HepG2 (cell line): Measurements from ENCODE around the gene TLCD3B. TPM values are rescaled to one million over a fixed set of nuclear protein-coding genes. Genes with fewer than 3 reads are reported as not detected.

ENCODE experiments used
- ATAC-seq: fragments of 200-7000 bp; cut with Tn5 transposase; 3 replicates; pipeline ENCODE4 v1.9.1; 2020; ENCODE audit warnings: mild to moderate bottlenecking, moderate library complexity
- BruUV-seq: library from RNA; stranded (reverse); fragments of 400-500 nt; replicated peaks from 2 replicates; lab custom pipeline; 2021; lab: Mats Ljungman, UMichigan
- CTCF ChIA-PET: fragments of 300-600 bp; formaldehyde crosslinking; extraction: SDS; loops from one replicate; lab custom pipeline; 2021; ENCODE audit warnings: low total read pairs, inconsistent platforms, low intra/inter-chr PET ratio; lab: Yijun Ruan, JAX
- POLR2A ChIA-PET: fragments of 350-600 bp; sonication (Branson Sonifier 250); formaldehyde crosslinking; loops from one replicate; lab custom pipeline; 2020; ENCODE audit warnings: antibody characterized with exemption, inconsistent platforms; lab: Yijun Ruan, JAX
- DNase-seq: peaks from one replicate; pipeline ENCODE4 v3.0.0-alpha.2; 2015; ENCODE audit warnings: low spot score
- FAIRE-seq: peaks from 3 replicates; lab custom pipeline; 2011; peaks lifted over from hg19 to GRCh38; lab: Jason Lieb, UNC
- H2AFZ ChIP-seq: one replicate; pipeline ENCODE4 v1.6.1; 2011; ENCODE audit warnings: low read length, inconsistent platforms
- H3K27ac ChIP-seq: fragments of 300-600 bp; 3 replicates; pipeline ENCODE4 v1.8.0; 2011; ENCODE audit warnings: mixed run types, mild to moderate bottlenecking, mixed read lengths, low read length, inconsistent platforms; ENCODE audit not compliant: insufficient read depth; ENCODE audit errors: extremely low read length
- H3K27me3 ChIP-seq, 2 experiments: fragments of 200-600 bp in 1 of 2; 2 replicates in 1 of 2; 3 replicates in 1 of 2; pipeline versions ENCODE4 v1.6.0 to v1.8.0; 2011; ENCODE audit warnings: low read length in 2 of 2, mild to moderate bottlenecking in 2 of 2, moderate library complexity in 2 of 2, inconsistent platforms in 1 of 2; ENCODE audit not compliant: insufficient read depth in 2 of 2, control insufficient read depth in 1 of 2
- H3K36me3 ChIP-seq, 2 experiments: fragments of 200-600 bp in 1 of 2; replicated peaks in 1 of 2; 2 replicates in 1 of 2; 3 replicates in 1 of 2; pipeline versions ENCODE4 v1.5.1 to v1.8.0; 2011; ENCODE audit warnings: low read length in 2 of 2, inconsistent platforms in 1 of 2; ENCODE audit not compliant: insufficient read depth in 2 of 2, control insufficient read depth in 1 of 2
- H3K4me1 ChIP-seq: 2 replicates; pipeline ENCODE4 v1.5.1; 2012; ENCODE audit warnings: low read length, inconsistent platforms; ENCODE audit not compliant: insufficient read depth
- H3K4me2 ChIP-seq: 2 replicates; pipeline ENCODE4 v1.6.0; 2011; ENCODE audit warnings: low read depth, low read length, inconsistent platforms
- H3K4me3 ChIP-seq, 3 experiments: fragments of 200-600 bp in 1 of 3; sonication (generic), shearing (Covaris generic) in 1 of 3; replicated peaks in 1 of 3; 2 replicates each; pipeline ENCODE4 v1.5.1; 2011 to 2016; ENCODE audit warnings: low read length in 3 of 3, inconsistent platforms in 2 of 3, low read depth in 2 of 3, mild to moderate bottlenecking in 2 of 3, control low read depth in 1 of 3, mixed read lengths in 1 of 3; ENCODE audit not compliant: insufficient read depth in 1 of 3
- H3K79me2 ChIP-seq: one replicate; pipeline ENCODE4 v1.6.1; 2011; ENCODE audit warnings: low read length, inconsistent platforms; ENCODE audit not compliant: insufficient read depth
- H3K9ac ChIP-seq: 2 replicates; pipeline ENCODE4 v1.6.0; 2011; ENCODE audit warnings: mild to moderate bottlenecking, low read depth, low read length, inconsistent platforms; ENCODE audit not compliant: insufficient read depth
- H3K9me3 ChIP-seq: 2 replicates; pipeline ENCODE4 v1.5.1; 2012; ENCODE audit warnings: mild to moderate bottlenecking, low read length
- H4K20me1 ChIP-seq: 2 replicates; pipeline ENCODE4 v1.6.0; 2011; ENCODE audit warnings: inconsistent platforms, mild to moderate bottlenecking, low read length, moderate library complexity; ENCODE audit not compliant: insufficient read depth
- MLLT10 ChIP-seq: sonication (generic); formaldehyde crosslinking; IDR thresholded peaks from 2 replicates; pipeline ENCODE4 v1.4.0; 2020; ENCODE audit warnings: missing genetic modification reagents
- NR1H2 ChIP-seq: sonication (generic); formaldehyde crosslinking; IDR thresholded peaks from 2 replicates; pipeline ENCODE4 v1.8.1; 2022; ENCODE audit warnings: low read depth, missing genetic modification reagents, borderline replicate concordance
- POLR2A ChIP-seq, 2 experiments: IDR thresholded peaks; 2 replicates each; pipeline ENCODE4 v1.6.1; 2011; ENCODE audit warnings: low read depth in 2 of 2, low read length in 2 of 2, mild to moderate bottlenecking in 1 of 2, moderate library complexity in 1 of 2; ENCODE audit not compliant: insufficient read depth in 1 of 2
- POLR2AphosphoS5 ChIP-seq: IDR thresholded peaks from 2 replicates; pipeline ENCODE4 v1.6.1; 2012; ENCODE audit warnings: low read depth, low read length
- POLR2G ChIP-seq: fragments of 200-400 bp; formaldehyde crosslinking; IDR thresholded peaks from 2 replicates; pipeline ENCODE4 v1.6.1; 2018; ENCODE audit warnings: mild to moderate bottlenecking, low read depth, low read length, moderate library complexity
- RBFOX2 ChIP-seq: fragments of 200-400 bp; formaldehyde crosslinking; IDR thresholded peaks from 2 replicates; pipeline ENCODE4 v1.6.1; 2017; ENCODE audit warnings: low read depth, mild to moderate bottlenecking, low read length
- RBM22 ChIP-seq: fragments of 200-400 bp; formaldehyde crosslinking; optimal IDR thresholded peaks from 2 replicates; pipeline ENCODE3; 2017; ENCODE audit warnings: mild to moderate bottlenecking, low read length, moderate library complexity
- U2AF1 ChIP-seq: fragments of 200-400 bp; formaldehyde crosslinking; optimal IDR thresholded peaks from 2 replicates; pipeline ENCODE3; 2017; ENCODE audit warnings: mild to moderate bottlenecking, low read depth, low read length
- WIZ ChIP-seq: sonication (generic); formaldehyde crosslinking; IDR thresholded peaks from 2 replicates; pipeline ENCODE4 v1.5.1; 2020; ENCODE audit warnings: mild to moderate bottlenecking, missing genetic modification reagents
- ZEB1 ChIP-seq: IDR thresholded peaks from 2 replicates; pipeline ENCODE4 v1.6.1; 2012; ENCODE audit warnings: mild to moderate bottlenecking, low read depth, inconsistent platforms; ENCODE audit not compliant: insufficient replicate concordance
- ZFP36 ChIP-seq: fragments of 150-350 bp; IDR thresholded peaks from 2 replicates; pipeline ENCODE4 v1.6.1; 2018; ENCODE audit warnings: borderline replicate concordance, low read length, low read depth; ENCODE audit not compliant: partially characterized antibody
- ZFY ChIP-seq: sonication (generic); formaldehyde crosslinking; IDR thresholded peaks from 2 replicates; pipeline ENCODE4 v1.4.0; 2020; ENCODE audit warnings: missing genetic modification reagents
- ZNF781 ChIP-seq: sonication (generic); formaldehyde crosslinking; IDR thresholded peaks from 2 replicates; pipeline ENCODE4 v1.5.1; 2020; ENCODE audit warnings: borderline replicate concordance, mild to moderate bottlenecking, missing genetic modification reagents; ENCODE audit errors: not compliant biosample characterization
- WGBS: methylation state at CpG from one replicate; pipeline ENCODE4 v1.1.6; 2017; ENCODE audit warnings: low lambda C conversion rate; 5-methylcytosine and 5-hydroxymethylcytosine counted together
- in situ Hi-C: cut with HindIII; loops from 2 replicates; pipeline ENCODE4 v1.10.0; 2017; ENCODE audit warnings: low pct_unique_long_range_greater_than_20kb; ENCODE audit not compliant: extremely low pct_ligation_motif_present
- intact Hi-C: fragments of 100-400 bp; cut with micrococcal nuclease; formaldehyde crosslinking; loops from one replicate; pipeline ENCODE4 v1.10.0; 2022; ENCODE audit not compliant: unreplicated experiment
- polyA plus RNA-seq, 8 experiments: library from polyadenylated mRNA; depleted of rRNA in 3 of 8; stranded (reverse) in 7 of 8; unstranded in 1 of 8; fragments of >200 nt; fragmentation: Illumina TruSeq in 4 of 8; extraction: Trizol in 4 of 8; gene quantifications; 2 replicates each; pipeline versions ENCODE4 v1.2.1 to v1.2.3, GENCODE V29; 2011 to 2016; ENCODE audit warnings: low read depth in 4 of 8, missing spikeins in 1 of 8, mixed read lengths in 1 of 8; ENCODE audit not compliant: insufficient read depth in 1 of 8
- total RNA-seq, 5 experiments: library from RNA; depleted of rRNA; stranded (reverse); fragments of >200 nt; fragmentation: Illumina TruSeq; extraction: Trizol; gene quantifications; 2 replicates each; pipeline ENCODE4 v1.2.3, GENCODE V29; 2016; ENCODE audit warnings: low read depth in 1 of 5

Gene TLCD3B
- total and polyA plus RNA-seq, 2 of the 13 experiments (the other 11 are each of a cell fraction or from before 2014, with no cell fraction given) = not detected

GRCh38 chr16:29992344-29992967, 38.6 kb downstream of the TLCD3B start:
- Histone ChIP-seq H3K9me3 (no peaks in the 10 kb centered on the region), H2AFZ (no peak overlapping the region), H3K4me3 (no peak overlapping the region), H3K27me3 (peaks cover 0 to 5% of the 10 kb centered on the region in 2 experiments; a peak in 1 of 5 replicates), H3K36me3 (peaks cover 23 to 55% of the 10 kb centered on the region in 2 experiments), H3K4me2 (no peak overlapping the region), H3K4me1 (peaks cover 22% of the 10 kb centered on the region), H3K79me2 (peaks cover 9% of the 10 kb centered on the region), H3K9ac (no peak overlapping the region), H4K20me1 (no peaks in the 10 kb centered on the region), H3K27ac (no peak overlapping the region)
- CTCF ChIA-PET = no interaction called here
- no peak for FAIRE-seq
- intact Hi-C loops = no loop called here
- TF ChIP-seq ZNF781 (CRISPR knock-in tag) (no peak), RBFOX2 (peak; percentile 10; the same call in 1 of the 2 replicates), WIZ (no peak), ZEB1 (no peak), MLLT10 (CRISPR knock-in tag) (no peak), U2AF1 (peak; percentile 31), POLR2A (IDR thresholded peaks at IDR 0.05; ENCODE audit: insufficient read depth in 1 of 2, low read depth in 2 of 2, low read length in 2 of 2) (peak in 1 of 2 experiments; percentile 37; a peak in 1 of 4 replicates), ZFP36 (no peak), ZFY (CRISPR knock-in tag) (peak; percentile 19; the same call in 1 of the 2 replicates), POLR2G (peak; percentile 20; the same call in 1 of the 2 replicates), POLR2AphosphoS5 (peak; percentile 31; the same call in 1 of the 2 replicates), NR1H2 (CRISPR knock-in tag) (no peak), RBM22 (peak; percentile 16)
- 92% methylated on average over 7 of the region's 7 CpGs for WGBS
- in situ Hi-C loops = no loop called here
- BruUV-seq = no TSS peak
- ATAC-seq = no peak
- no peak for DNase-seq
- POLR2A ChIA-PET = interaction anchor here (1.2 to 2.0 kb wide), 3 partner anchors 16 to 185 kb away, joined by 3 to 10 read pairs (median 6); partner anchors contain the start of gene KCTD13
